ENCODE results near the gene CCDC154.

DNA sequence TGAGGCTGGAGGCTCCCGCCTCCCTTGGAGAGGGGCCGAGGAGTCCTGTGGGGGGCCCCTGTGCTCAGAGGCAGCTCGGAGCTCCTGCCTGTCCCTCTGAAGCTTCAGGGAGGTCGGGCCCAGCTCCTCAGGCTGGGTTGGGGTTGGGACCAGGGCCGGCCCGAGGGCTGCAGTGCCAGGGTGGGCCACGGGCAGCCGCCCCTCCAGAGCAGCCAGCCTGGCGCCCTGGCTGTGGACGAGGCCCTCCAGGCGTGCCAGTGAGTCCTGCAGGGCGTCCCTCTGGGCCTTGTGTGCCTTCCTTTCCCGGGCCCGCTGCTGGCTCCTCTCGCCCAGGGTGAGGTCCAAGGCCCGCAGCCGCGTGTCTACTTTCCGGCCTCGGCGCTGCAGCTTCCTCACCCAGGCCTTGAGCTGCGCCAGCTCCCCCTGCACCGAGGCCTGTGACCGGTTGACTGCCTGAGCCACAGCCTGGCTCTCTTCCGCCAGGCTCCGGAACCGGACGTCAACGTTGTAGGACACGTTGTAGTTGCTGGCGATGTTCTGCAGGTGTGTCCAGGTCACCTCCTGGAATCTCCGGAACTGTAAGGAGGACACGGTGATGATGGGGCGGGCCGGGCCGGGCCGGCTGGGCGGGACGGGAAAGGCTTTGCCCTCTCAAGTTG lies 43.2 kb upstream of the CCDC154 start:
- TF ChIP-seq TAF1 (IDR thresholded peaks at IDR 0.05; ENCODE audit: borderline replicate concordance, insufficient read depth, low read length) (no peak), POLR2AphosphoS5 (IDR thresholded peaks at IDR 0.05; ENCODE audit: low read depth, low read length) (no peak), SIN3A (IDR thresholded peaks at IDR 0.05; ENCODE audit: borderline replicate concordance, insufficient read depth, low read length) (no peak)
- TF ChIP-seq, protein P1, sequence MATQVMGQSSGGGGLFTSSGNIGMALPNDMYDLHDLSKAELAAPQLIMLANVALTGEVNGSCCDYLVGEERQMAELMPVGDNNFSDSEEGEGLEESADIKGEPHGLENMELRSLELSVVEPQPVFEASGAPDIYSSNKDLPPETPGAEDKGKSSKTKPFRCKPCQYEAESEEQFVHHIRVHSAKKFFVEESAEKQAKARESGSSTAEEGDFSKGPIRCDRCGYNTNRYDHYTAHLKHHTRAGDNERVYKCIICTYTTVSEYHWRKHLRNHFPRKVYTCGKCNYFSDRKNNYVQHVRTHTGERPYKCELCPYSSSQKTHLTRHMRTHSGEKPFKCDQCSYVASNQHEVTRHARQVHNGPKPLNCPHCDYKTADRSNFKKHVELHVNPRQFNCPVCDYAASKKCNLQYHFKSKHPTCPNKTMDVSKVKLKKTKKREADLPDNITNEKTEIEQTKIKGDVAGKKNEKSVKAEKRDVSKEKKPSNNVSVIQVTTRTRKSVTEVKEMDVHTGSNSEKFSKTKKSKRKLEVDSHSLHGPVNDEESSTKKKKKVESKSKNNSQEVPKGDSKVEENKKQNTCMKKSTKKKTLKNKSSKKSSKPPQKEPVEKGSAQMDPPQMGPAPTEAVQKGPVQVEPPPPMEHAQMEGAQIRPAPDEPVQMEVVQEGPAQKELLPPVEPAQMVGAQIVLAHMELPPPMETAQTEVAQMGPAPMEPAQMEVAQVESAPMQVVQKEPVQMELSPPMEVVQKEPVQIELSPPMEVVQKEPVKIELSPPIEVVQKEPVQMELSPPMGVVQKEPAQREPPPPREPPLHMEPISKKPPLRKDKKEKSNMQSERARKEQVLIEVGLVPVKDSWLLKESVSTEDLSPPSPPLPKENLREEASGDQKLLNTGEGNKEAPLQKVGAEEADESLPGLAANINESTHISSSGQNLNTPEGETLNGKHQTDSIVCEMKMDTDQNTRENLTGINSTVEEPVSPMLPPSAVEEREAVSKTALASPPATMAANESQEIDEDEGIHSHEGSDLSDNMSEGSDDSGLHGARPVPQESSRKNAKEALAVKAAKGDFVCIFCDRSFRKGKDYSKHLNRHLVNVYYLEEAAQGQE (IDR thresholded peaks at IDR 0.05; ENCODE audit: insufficient read depth in 1 of 2, low read depth in 2 of 2, low read length in 2 of 2): no peak

Measured in PFSK-1 (cell line).